ENCODE measurements around the gene TBC1D13. TPM values are rescaled to one million over a fixed set of nuclear protein-coding genes. Genes with fewer than 3 reads are reported as not detected.

The TBC1D13 gene
- polyA plus RNA-seq, 1 donor from 2014 or later = 30.7 TPM

DNA sequence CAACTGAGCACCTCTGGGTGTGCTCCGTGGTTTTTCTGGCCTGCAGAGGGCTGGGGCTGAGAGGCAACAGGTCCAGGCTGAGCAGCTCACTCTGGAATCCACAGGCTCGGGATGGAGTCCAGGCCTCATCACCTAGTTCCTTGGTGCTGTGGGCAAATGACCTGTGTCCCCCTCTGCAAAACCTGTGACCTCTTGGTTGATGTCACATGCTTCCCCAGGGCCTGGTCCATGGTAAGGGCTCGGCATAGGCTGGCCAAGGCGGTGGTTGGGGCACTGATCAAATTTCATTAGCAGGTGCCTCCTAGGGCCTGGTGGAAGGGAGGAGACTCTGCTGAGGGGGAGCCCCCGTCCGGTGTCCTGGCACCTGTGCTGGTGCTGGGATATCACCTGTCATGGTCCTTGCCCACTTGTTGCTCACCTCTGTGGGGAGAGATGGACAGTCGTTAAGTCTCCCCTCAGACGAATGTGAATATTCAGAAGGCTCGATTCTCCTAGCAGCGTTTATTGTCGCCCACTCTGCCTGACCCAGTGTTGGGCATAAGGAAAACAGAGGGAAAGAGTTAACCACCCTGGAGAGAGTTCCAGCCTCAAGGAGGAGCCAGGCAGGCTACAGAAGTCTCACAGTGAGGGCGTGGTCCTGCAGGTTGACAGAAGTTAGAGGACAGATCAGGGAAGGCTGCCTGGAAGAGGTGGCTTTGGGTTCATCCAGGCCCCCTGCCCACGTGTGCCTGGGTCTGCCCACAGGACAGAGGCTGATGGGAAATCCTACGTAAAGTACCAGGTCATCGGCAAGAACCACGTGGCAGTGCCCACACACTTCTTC is 34.7 kb downstream of the TBC1D13 start:
- H3K4me3 Mint-ChIP-seq = peak overlapping the region in 1 of 4 donors; percentile 48
- peak overlapping the region in 1 of 3 donors; percentile 59 for H3K27ac Mint-ChIP-seq
- peaks cover 0 to 2% (median 0%) of the 10 kb centered on the region in 3 donors for H3K9me3 Mint-ChIP-seq

GRCh38 chr9:128822407-128823042 is 35.5 kb downstream of the TBC1D13 start:
- Mint-ChIP-seq H3K27ac (no peak overlapping the region), H3K27me3 (no peaks in the 10 kb centered on the region), H3K9me3 (peaks cover 0 to 2% (median 0%) of the 10 kb centered on the region in 3 donors), H3K36me3 (no peaks in the 10 kb centered on the region), H3K4me3 (peak overlapping the region in 1 of 4 donors; percentile 48), H3K4me1 (peaks cover 6 to 9% (median 8%) of the 10 kb centered on the region in 3 donors)

More for the DNA sequence above, 34.7 kb downstream of the TBC1D13 start:
- no peaks in the 10 kb centered on the region for H3K36me3 Mint-ChIP-seq
- no peaks in the 10 kb centered on the region for H3K27me3 Mint-ChIP-seq
- peaks cover 6 to 9% (median 8%) of the 10 kb centered on the region in 3 donors for H3K4me1 Mint-ChIP-seq

DNA sequence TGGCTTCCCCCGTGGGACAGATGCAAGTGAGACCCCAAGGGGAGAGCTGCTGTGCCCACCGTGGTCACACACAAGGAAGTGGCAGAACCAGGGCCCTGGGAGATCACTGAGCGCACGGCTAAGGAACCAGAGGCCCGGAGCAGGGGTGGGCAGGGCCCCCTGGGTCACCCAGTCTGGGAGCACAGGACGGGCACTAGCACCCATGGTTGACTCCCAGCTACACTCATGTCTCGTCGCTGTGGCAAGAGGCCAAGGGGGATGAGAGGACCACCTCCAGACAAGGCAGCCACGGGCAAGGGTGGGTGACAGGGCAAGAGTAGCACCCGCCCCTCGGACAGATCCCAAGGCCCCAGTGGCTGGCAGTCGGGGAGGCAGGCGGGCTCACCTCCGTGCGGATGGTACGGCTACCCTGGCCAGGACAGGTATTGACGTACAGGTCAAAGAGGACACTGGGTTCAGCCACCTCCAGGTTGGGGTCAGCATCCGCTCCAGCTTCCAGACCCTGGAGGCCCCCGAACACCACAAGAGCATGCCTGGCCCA is 36.4 kb downstream of the TBC1D13 start:
- H3K36me3 Mint-ChIP-seq = no peaks in the 10 kb centered on the region
- H3K27ac Mint-ChIP-seq = no peak overlapping the region
- peak overlapping the region in 1 of 4 donors; percentile 34 for H3K4me3 Mint-ChIP-seq
- peaks cover 2 to 9% (median 5%) of the 10 kb centered on the region in 3 donors for H3K4me1 Mint-ChIP-seq
- H3K27me3 Mint-ChIP-seq = no peaks in the 10 kb centered on the region
- H3K9me3 Mint-ChIP-seq = no peaks in the 10 kb centered on the region

DNA sequence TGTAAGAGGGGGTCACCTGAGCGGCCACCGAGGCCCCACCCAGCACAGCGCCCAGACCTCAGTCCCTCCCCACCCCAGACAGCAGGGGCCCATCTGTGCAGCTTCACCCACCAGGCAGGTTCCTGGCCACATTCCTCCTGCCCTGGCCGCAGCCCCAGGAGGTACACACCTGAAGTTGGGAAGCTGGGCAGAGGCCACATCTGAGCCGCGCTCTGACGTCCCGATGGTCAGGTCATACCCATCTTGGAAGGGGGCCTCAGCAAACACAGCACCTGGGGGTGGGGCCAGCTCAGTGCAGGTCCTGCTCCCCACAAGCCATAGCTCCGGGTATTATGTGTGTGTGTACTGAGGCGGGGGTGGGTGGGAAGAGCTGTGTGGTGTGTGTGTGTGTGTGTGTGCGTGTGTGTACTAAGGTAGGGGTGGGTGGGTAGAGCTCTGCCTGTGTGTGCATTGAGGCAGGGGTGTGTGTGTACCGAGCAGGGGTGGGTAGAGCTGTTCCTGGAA is 36.9 kb downstream of the TBC1D13 start:
- H3K9me3 Mint-ChIP-seq = no peaks in the 10 kb centered on the region
- H3K27me3 Mint-ChIP-seq = no peaks in the 10 kb centered on the region
- H3K36me3 Mint-ChIP-seq = no peaks in the 10 kb centered on the region
- peak overlapping the region in 1 of 4 donors; percentile 65 for H3K4me3 Mint-ChIP-seq
- peaks cover 6 to 14% (median 10%) of the 10 kb centered on the region in 3 donors for H3K4me1 Mint-ChIP-seq
- peak overlapping the region in 1 of 3 donors; percentile 35 for H3K27ac Mint-ChIP-seq

DNA sequence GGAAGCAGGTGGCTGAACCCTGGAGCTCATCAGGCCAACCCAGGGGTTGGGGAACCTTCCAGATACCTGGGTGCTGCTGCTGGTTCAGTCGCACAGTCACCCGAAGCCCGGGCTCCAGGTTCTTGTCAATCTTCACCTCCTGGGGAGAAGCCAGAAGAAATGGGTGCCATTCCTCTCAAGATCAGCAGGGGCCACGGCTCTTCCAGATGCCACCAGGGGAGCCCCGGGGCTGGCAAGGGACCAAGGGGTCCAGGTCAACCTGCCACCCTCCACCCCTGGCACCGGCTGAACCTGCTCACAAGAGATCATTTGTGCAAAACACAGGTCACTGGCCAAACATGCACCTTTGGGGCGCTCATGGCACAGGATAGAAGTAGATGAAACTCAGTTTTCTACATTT is 37.9 kb downstream of the TBC1D13 start:
- Mint-ChIP-seq H3K36me3 (no peaks in the 10 kb centered on the region), H3K27me3 (no peaks in the 10 kb centered on the region), H3K4me3 (peak overlapping the region in 1 of 4 donors; percentile 65), H3K4me1 (peaks cover 8 to 13% (median 12%) of the 10 kb centered on the region in 3 donors), H3K27ac (peak overlapping the region in 1 of 3 donors; percentile 35), H3K9me3 (no peaks in the 10 kb centered on the region)

DNA sequence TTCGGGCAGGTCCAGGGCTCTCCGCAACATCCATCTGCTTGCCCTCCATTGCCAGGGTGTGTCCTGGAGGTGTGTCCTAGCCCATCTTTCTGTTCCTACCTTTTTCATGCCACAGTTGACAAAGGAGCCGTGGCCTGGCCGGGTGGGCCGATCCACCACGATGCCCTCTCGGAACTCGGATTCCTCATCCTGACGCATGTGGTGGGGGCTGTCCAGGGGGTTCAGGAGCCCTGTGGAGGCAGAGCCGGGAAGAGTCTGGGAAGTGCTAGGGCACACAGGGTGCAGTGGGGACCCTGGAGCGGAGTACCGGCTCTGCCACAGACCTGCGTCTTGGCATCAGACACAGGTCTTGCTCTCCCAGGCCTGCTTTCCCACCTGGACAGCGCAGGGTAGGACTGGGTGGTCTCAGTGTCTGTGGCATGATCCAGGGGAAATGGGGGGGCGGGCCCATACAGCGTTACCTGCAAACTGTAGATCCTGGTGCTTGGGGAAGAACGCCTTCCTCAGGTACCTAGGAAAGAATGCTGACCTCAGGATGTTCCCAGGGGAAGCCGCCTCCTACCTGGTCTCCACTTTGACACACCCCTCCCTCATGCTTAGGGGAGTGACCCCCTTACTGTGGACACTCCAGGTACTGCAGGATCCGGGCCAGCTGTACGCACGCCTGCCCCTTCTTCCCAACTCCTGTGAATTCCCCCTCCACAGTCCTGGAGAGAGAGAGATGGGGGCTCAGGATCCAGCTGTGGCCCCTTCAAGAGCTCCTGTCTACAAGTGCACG is 39.1 kb downstream of the TBC1D13 start:
- Mint-ChIP-seq H3K27ac (no peak overlapping the region), H3K4me1 (peaks cover 8 to 13% (median 12%) of the 10 kb centered on the region in 3 donors), H3K27me3 (no peaks in the 10 kb centered on the region), H3K9me3 (no peaks in the 10 kb centered on the region), H3K4me3 (peak overlapping the region in 1 of 4 donors; percentile 91), H3K36me3 (no peaks in the 10 kb centered on the region)

- Mint-ChIP-seq H3K36me3 (no peaks in the 10 kb centered on the region), H3K27ac (peak overlapping the region in 2 of 3 donors; percentile 69 to 72), H3K9me3 (no peaks in the 10 kb centered on the region), H3K27me3 (no peaks in the 10 kb centered on the region), H3K4me3 (peak overlapping the region; percentile 91 to 99 (median 94)), H3K4me1 (peaks cover 8 to 13% (median 12%) of the 10 kb centered on the region in 3 donors)
Measured at GRCh38 chr9:128828267-128828666, 41.2 kb downstream of the TBC1D13 start.

GRCh38 chr9:128828719-128829452 is 41.8 kb downstream of the TBC1D13 start:
- Mint-ChIP-seq H3K27ac (peak overlapping the region in 2 of 3 donors; percentile 69 to 72), H3K9me3 (no peaks in the 10 kb centered on the region), H3K36me3 (no peaks in the 10 kb centered on the region), H3K27me3 (no peaks in the 10 kb centered on the region), H3K4me1 (peaks cover 8 to 13% (median 12%) of the 10 kb centered on the region in 3 donors), H3K4me3 (peak overlapping the region; percentile 91 to 99 (median 94))

DNA sequence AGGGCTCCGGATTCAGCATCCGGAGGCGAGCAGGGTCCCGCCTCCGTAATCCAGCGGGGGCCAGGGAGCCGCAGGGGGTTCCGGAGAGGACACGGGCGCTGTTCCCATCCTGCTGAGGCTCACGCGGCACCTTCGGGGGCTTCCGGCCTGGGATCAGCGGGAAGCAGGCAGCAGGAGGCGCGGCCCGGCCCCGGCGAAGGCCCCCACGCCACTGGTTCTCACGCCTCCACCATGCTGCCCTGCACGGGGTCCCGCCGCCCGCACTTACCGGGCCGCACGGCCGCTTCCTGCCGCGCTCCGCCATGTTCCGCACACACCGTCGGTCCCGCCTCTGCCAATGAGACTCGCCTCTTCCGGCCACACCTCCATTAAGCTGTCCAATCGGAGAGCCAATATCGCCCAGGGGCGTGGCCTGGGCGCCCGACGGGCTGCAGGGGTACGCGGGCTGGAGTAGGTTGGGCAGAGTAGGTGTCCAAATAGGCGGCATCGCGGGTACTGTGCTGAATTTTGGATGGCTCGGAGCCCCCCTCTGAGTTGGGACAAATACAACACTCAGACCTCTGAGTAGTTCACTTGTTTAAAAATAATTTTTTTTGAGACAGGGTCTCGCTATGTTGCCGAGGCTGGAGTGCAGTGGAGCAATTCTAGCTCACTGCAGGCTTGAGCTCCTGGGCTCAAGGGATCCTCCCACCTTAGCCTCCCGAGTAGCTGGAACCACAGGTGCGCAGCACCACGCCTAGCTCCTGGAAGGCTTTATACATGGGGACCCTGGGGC is 42.6 kb downstream of the TBC1D13 start, which contains the start of gene SPOUT1:
SPOUT1 (minus strand) TSS at position 318 of the 775 bp plus-strand sequence; CDS start at position 304, 14 bp downstream.
- Mint-ChIP-seq H3K27me3 (no peaks in the 10 kb centered on the region), H3K4me1 (peaks cover 8 to 13% (median 12%) of the 10 kb centered on the region in 3 donors), H3K4me3 (peak within 1 kb of the TSS; percentile 91 to 99 (median 94)), H3K27ac (peak within 1 kb of the TSS; percentile 51 to 72 (median 69)), H3K9me3 (no peaks in the 10 kb centered on the region), H3K36me3 (no peaks in the 10 kb centered on the region)

DNA sequence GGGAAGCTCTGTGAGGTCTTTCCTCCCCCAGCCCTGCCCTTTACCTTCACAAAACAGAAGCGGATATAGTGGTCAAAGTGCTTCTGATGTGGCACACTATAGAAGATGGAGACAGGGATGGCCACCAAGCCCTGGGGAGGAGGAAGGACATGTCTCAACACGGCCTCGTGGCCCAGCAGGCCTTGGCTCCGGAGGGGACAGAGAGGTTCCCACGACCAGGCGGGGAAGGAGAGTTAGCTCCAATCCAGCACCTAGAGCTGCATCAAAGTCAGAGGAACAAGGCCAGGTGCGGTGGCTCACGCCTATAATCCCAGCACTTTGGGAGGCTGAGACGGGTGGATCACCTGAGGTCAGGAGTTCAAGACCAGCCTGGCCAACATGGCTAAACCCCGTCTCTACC is 46.6 kb downstream of the TBC1D13 start:
- no peaks in the 10 kb centered on the region for H3K9me3 Mint-ChIP-seq
- peaks cover 7 to 10% (median 8%) of the 10 kb centered on the region in 3 donors for H3K4me1 Mint-ChIP-seq
- H3K27me3 Mint-ChIP-seq = no peaks in the 10 kb centered on the region
- H3K4me3 Mint-ChIP-seq = no peak overlapping the region
- H3K36me3 Mint-ChIP-seq = peaks cover 3% of the 10 kb centered on the region
- no peak overlapping the region for H3K27ac Mint-ChIP-seq

DNA sequence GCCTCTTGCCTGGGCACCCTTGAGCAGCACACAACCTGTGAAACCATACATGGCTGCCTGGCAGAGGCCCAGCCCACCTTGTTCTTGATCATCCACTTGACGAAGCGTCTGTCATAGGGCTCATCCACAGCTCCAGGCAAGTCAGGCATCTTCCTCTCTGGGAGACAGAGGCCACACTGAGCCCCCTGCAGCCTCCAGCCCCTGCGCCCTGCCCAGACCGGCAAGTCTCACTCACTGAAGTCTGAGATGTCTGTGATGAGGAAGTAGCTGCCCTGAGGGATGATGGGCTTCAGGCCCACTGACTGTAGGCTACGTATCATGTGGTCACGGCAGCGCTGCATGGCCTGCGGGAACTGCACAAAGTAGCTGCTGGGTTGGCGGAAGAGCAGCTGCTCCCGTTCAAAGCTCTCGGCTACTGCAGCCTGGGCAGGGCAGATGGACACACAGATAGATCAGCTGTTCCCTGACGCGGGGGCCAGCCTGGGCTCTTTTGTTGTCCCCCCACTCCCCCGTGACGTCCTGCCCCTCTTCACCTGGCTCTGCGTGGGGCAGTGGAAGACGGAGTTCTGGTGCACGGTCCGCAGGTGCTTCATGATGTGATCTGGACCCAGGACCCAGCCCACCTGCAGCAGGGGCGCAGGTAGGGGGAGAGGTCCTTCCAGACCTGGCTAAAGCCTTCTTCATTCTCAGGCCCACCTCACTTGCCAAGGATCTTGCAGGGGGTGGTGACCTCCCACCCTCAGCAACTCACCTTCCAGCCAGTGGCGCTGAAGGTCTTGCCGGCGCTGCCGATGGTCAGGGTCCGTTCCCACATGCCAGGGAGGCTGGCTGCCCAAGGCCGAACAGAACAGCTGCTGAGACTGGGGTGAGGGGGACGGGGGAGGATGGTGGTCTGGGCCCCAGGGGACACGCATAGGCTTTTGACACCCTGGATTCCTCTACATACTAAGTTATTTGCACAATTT is 48.5 kb downstream of the TBC1D13 start:
- Mint-ChIP-seq H3K27ac (no peak overlapping the region), H3K4me3 (no peak overlapping the region), H3K27me3 (no peaks in the 10 kb centered on the region), H3K36me3 (peaks cover 3% of the 10 kb centered on the region), H3K4me1 (peaks cover 0 to 2% (median 0%) of the 10 kb centered on the region in 3 donors), H3K9me3 (no peaks in the 10 kb centered on the region)

DNA sequence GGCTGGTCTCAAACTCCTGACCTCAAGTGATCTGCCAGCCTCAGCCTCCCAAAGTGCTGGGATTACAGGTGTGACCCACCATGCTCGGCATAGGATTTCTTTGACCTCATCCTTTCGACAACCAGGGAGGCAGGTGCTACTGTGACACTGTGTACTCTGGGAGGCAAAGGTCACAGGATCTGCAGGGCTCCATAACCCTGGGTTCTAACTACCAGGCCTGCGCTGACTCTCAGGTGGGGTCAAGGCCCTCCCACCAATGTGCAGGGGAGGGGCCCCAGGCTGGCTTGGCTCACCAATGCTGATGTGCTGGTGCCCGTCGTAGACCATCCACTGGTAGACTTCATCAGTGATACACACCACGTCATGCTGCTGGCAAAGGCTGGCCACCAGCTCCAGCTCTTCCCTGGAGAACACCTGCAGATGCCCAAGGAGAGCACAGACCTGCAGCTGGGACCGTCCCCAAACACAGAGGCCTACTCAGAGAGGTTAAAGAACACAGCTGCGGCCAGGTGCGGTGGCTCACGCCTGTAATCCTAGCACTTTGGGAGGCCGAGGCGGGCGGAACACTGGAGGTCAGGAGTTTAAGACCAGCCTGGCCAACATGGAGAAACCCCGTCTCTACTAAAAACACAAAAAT is 49.6 kb downstream of the TBC1D13 start:
- no peaks in the 10 kb centered on the region for H3K27me3 Mint-ChIP-seq
- H3K9me3 Mint-ChIP-seq = no peaks in the 10 kb centered on the region
- peaks cover 0 to 2% (median 0%) of the 10 kb centered on the region in 3 donors for H3K4me1 Mint-ChIP-seq
- H3K36me3 Mint-ChIP-seq = peaks cover 5% of the 10 kb centered on the region
- H3K4me3 Mint-ChIP-seq = no peak overlapping the region
- no peak overlapping the region for H3K27ac Mint-ChIP-seq

Data from IgD-negative memory B cell (primary cell).